ENCODE results near the gene SNAPC4.

The SNAPC4 gene

DNA sequence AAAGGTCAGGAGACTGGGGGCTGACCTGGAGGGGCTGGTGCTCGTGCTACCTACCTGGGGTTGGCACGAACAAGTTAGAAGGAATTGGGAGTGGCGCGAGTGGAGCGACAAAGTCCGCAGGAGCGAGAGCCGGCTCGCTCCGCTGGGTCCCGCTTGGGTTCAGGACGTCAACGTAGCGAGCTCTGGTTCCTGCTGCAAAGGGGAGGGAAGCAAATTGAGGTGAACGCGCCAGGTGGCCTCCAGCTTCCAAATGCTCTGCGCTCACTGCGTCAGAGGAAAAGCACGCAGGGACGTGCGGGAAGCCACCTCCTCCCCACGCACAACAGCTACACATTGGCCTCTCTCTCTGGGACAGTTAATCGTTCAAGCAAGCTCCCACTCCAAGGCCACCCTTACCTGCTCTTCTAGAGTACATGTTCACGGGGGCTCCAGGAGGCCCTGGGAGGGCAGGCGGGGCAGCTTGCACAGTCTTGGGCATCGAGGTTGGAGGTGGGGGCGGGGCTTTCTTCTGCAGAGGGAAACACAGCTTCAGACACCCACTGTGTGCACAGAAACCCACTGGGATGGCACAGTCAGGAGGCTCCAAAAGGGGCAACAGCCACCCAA, 47.3 kb upstream of the SNAPC4 start:
- H3K4me3 ChIP-seq (ENCODE audit: insufficient read depth, low read length, poor library complexity, severe bottlenecking): no peak overlapping the region

DNA sequence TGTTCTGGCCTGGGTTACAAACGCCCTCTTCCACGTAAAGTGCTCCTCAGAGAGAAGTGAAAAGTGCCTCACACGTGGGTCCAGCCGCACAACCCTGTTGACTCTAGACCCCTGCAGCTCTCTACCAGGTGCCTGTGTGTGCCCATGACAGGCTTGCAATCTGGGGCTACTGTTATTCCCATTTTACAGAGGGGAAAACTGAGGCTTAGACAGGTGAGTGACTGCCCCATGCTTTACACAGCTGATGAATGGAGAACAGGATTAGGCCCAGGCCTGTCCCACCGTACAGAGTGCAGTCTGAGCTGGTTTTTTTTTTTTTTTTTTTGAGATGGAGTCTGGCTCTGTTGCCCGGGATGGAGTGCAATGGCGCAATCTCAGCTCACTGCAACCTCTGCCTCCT, 45.8 kb upstream of the SNAPC4 start:
- Histone ChIP-seq H3K9me3 (ENCODE audit: insufficient read depth, low read length) (no peaks in the 10 kb centered on the region), H4K20me1 (ENCODE audit: low read depth, low read length) (no peaks in the 10 kb centered on the region), H3K9ac (ENCODE audit: low read length) (no peak overlapping the region), H3K36me3 (ENCODE audit: low read length) (no peaks in the 10 kb centered on the region; the same call in 1 of the 2 replicates), H3K79me2 (ENCODE audit: insufficient read depth, low read length) (no peaks in the 10 kb centered on the region), H3K9me2 (replicated peaks; ENCODE audit: insufficient read depth, low read length) (no peaks in the 10 kb centered on the region), H3F3A (ENCODE audit: insufficient read depth) (0 out of 2 replicates have a peak, but pooled peaks cover under 1% of the 10 kb centered on the region), H3K4me2 (ENCODE audit: low read depth, low read length, poor library complexity, severe bottlenecking) (no peak overlapping the region), H3K27ac (ENCODE audit: low read depth, low read length) (no peak overlapping the region), H2AFZ (ENCODE audit: low read depth, low read length, severe bottlenecking) (no peak overlapping the region), H3K27me3 (ENCODE audit: low read length) (no peaks in the 10 kb centered on the region), H3K4me3 (ENCODE audit: insufficient read depth, low read length, poor library complexity, severe bottlenecking) (no peak overlapping the region)
- TF ChIP-seq EZH2phosphoT487 (conservative IDR thresholded peaks at IDR 0.05; ENCODE audit: low read length) (no peak), CTCF (IDR thresholded peaks at IDR 0.05; ENCODE audit: insufficient read depth, low read length, poor library complexity, severe bottlenecking) (no peak)

More for the DNA sequence above, 47.3 kb upstream of the SNAPC4 start:
- Histone ChIP-seq H3F3A (ENCODE audit: insufficient read depth) (no peaks in the 10 kb centered on the region), H3K9ac (ENCODE audit: low read length) (no peak overlapping the region), H2AFZ (ENCODE audit: low read depth, low read length, severe bottlenecking) (no peak overlapping the region), H3K4me2 (ENCODE audit: low read depth, low read length, poor library complexity, severe bottlenecking) (no peak overlapping the region), H3K9me3 (ENCODE audit: insufficient read depth, low read length) (no peaks in the 10 kb centered on the region), H3K79me2 (ENCODE audit: insufficient read depth, low read length) (no peaks in the 10 kb centered on the region), H3K36me3 (ENCODE audit: low read length) (peaks cover 2% of the 10 kb centered on the region; the same call in 1 of the 2 replicates), H3K9me2 (replicated peaks; ENCODE audit: insufficient read depth, low read length) (no peaks in the 10 kb centered on the region), H3K27ac (ENCODE audit: low read depth, low read length) (no peak overlapping the region), H3K27me3 (ENCODE audit: low read length) (no peaks in the 10 kb centered on the region), H4K20me1 (ENCODE audit: low read depth, low read length) (no peaks in the 10 kb centered on the region)
- TF ChIP-seq CTCF (IDR thresholded peaks at IDR 0.05; ENCODE audit: insufficient read depth, low read length, poor library complexity, severe bottlenecking) (no peak), EZH2phosphoT487 (conservative IDR thresholded peaks at IDR 0.05; ENCODE audit: low read length) (no peak)

DNA sequence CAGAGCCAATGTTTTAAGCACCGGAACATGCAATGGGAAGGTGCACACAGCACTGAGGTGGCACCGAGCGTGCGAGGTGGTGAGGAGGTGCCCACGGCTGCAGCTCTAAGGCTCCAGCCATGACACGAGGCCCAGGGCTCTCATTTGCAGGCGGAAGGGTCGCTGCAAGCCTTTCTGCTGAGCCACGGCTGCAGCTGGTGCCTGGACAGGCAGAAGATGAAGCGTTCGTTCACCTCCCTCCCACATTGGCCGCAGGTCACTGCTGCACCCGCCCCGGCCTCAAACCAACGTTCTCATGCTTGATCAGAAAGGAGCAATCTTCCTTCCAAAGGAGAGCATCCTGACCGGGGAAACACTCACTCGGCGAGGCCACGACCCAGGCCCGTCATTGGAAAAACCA, 44.1 kb upstream of the SNAPC4 start:
- H3K4me2 ChIP-seq (ENCODE audit: low read depth, low read length, poor library complexity, severe bottlenecking): no peak overlapping the region
- H3F3A ChIP-seq (ENCODE audit: insufficient read depth): peaks cover 10% of the 10 kb centered on the region
- H3K79me2 ChIP-seq (ENCODE audit: insufficient read depth, low read length): no peaks in the 10 kb centered on the region; the same call in 1 of the 2 replicates
- no peaks in the 10 kb centered on the region for H3K9me2 ChIP-seq (replicated peaks; ENCODE audit: insufficient read depth, low read length)
- no peak overlapping the region for H3K4me3 ChIP-seq (ENCODE audit: insufficient read depth, low read length, poor library complexity, severe bottlenecking)
- TF ChIP-seq CTCF (IDR thresholded peaks at IDR 0.05; ENCODE audit: insufficient read depth, low read length, poor library complexity, severe bottlenecking) (no peak), EZH2phosphoT487 (conservative IDR thresholded peaks at IDR 0.05; ENCODE audit: low read length) (no peak)
- H3K27me3 ChIP-seq (ENCODE audit: low read length): no peaks in the 10 kb centered on the region
- no peaks in the 10 kb centered on the region for H3K36me3 ChIP-seq (ENCODE audit: low read length)
- H3K9me3 ChIP-seq (ENCODE audit: insufficient read depth, low read length): no peaks in the 10 kb centered on the region
- no peak overlapping the region for H3K27ac ChIP-seq (ENCODE audit: low read depth, low read length)
- no peak overlapping the region for H2AFZ ChIP-seq (ENCODE audit: low read depth, low read length, severe bottlenecking)
- no peaks in the 10 kb centered on the region for H4K20me1 ChIP-seq (ENCODE audit: low read depth, low read length)
- no peak overlapping the region for H3K9ac ChIP-seq (ENCODE audit: low read length)
